Stimulated activated effector memory CD8-positive, alpha-beta T cell treated with anti-CD3 and anti-CD28 coated beads, Interleukin-12 subunit alpha, Interleukin-12 subunit beta, amount 100 ng/mL, for 72 hours (primary cell): ENCODE data around the gene TRIM28.
"Not testable (repeated sequence)": the region's sequence is repeated elsewhere in the genome, so short reads cannot be mapped to it uniquely, and the experiment has no call there.

Source experiments
- ATAC-seq: fragments of 150-1000 bp; cut with Tn5 transposase; 2 replicates; pipeline ENCODE4 v1.10.0; 2021
- DNase-seq, 2 donors: peaks; one replicate each; pipeline ENCODE4 v3.0.0; 2021 to 2022; ENCODE audit warnings: low spot score in 2 of 2
- H3K27ac Mint-ChIP-seq: one replicate; pipeline ENCODE4 v1.8.0; 2022; ENCODE audit warnings: mild to moderate bottlenecking, mixed read lengths
- H3K36me3 Mint-ChIP-seq: one replicate; pipeline ENCODE4 v1.8.0; 2022; ENCODE audit warnings: mild to moderate bottlenecking, mixed read lengths
- H3K4me1 Mint-ChIP-seq: one replicate; pipeline ENCODE4 v1.8.0; 2022; ENCODE audit warnings: mixed read lengths
- H3K4me3 Mint-ChIP-seq: one replicate; pipeline ENCODE4 v1.8.0; 2022; ENCODE audit warnings: mild to moderate bottlenecking, mixed read lengths
- H3K9me3 Mint-ChIP-seq: one replicate; pipeline ENCODE4 v1.8.0; 2022; ENCODE audit warnings: mixed read lengths

TRIM28 gene

DNA sequence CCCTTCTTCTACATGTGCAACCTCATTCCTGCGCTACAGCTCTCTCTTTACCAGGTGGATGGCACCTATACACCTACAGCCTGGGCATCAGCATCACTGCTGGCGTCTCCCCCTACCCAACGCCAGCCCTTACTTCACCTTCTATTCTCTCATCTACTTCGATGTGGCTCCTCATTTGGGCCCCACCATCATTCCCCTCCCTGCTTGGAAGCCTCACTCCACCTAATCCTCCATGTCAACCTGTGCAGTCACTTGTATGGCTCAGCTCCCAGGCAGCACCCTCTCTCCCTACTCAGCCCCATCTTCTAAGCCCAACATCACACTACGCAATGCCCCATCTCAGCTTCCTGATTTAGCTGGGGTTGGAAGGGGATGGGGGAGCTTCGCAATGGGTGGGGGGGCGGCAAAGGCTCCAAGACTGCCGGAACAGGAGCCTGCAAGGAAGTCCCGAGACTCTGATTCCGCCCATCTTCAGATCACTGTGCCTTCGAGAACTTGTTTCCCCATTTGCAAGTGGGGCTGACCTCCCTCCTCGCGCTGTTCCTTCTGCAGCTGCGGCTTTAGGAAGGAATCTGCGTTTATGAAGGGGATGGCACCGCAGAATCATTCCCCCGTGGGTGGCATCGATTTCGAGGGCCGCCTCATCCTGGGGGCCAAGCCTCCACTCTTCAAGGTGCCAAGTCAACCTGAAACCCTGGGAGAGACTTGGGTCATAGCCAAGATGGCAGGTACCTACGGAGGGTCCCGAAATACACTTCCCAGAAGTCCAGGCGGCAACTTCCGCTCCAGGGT lies 28.4 kb downstream of the TRIM28 start:
- no peak for DNase-seq

DNA sequence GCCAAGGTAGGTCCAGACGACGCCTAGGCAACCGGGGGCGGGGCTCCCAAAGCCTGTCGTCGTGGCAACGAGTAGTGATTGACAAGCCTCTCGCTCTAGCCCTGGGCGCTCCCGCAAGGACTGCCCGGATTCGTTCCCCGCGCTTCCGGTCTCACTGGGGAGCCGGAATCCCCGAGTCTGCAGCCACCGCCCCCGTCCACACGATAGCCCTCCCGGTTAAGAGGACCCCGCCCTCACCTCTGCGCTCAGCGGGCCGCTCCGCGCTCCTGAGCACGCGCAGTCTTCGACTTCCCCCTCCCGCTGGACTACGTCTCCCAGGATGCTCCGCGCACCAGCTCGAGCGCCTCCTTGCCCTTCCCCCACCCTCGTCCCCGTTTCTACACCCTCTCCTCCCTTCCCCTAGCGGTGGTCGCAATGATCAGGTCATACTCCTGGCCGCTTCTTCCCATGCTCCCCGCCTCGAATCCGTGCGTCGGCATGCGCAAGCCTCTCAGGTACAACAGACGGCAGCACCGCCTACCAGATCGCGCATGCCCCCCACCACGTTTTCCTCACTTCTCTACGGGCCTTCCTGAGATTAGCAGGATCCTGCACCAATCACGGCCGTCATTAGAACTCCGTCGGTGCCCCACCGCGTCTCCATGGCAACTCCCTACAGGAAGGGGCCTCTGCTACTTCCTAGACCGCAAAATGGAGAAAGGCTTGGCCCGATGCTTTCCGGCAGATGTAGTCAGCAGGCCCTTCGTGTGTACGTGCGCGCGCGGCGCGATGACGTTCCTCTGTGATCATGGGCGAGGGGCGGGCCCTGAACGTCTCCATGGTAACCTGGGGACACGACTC lies 29.2 kb downstream of the TRIM28 start, which contains the start of gene MZF1:
Gene MZF1, minus strand, starts transcription at position 518 of the 840 bp plus-strand sequence. CDS start 1,946 bp downstream, outside the sequence.
- Mint-ChIP-seq H3K27ac (peak within 1 kb of the TSS; percentile 100), H3K4me3 (peak within 1 kb of the TSS; percentile 98), H3K4me1 (peaks cover 53% of the 10 kb centered on the region), H3K36me3 (peaks cover 40% of the 10 kb centered on the region), H3K9me3 (no peaks in the 10 kb centered on the region)
- ATAC-seq (peak; percentile 78), DNase-seq (peak; percentile 96 to 100)

More for the DNA sequence above, 28.4 kb downstream of the TRIM28 start:
- no peaks in the 10 kb centered on the region for H3K9me3 Mint-ChIP-seq
- H3K4me1 Mint-ChIP-seq: peaks cover 47% of the 10 kb centered on the region
- H3K27ac Mint-ChIP-seq: peak overlapping the region; percentile 100
- H3K4me3 Mint-ChIP-seq: peak overlapping the region; percentile 98
- ATAC-seq: no peak
- peaks cover 40% of the 10 kb centered on the region for H3K36me3 Mint-ChIP-seq

DNA sequence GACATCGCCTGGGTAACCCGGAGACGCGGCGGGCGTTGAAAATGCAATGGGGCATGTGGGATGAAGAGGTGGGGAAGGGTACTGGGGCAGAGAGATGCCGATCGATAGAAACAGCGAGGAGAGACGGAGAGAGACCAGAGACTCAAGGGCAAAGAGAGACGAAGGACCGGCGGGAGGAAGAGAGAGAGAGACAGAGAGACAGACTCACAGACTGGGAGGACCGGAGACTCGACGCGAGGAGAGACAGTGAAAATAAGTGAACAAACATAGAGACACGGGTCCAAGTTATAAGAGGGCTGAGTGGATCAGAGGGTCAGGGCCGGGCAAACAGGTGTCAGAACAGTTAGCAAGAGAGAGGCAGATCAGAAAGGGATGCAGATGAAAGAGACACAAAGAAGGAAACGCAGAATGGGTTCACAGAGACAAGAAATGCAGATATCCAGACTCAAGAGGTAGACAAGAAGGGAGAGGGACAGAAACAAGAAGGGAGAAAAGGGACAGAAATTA lies 29.8 kb downstream of the TRIM28 start:
- Mint-ChIP-seq H3K4me1 (peaks cover 53% of the 10 kb centered on the region), H3K36me3 (peaks cover 37% of the 10 kb centered on the region), H3K9me3 (no peaks in the 10 kb centered on the region), H3K4me3 (peak overlapping the region; percentile 98), H3K27ac (peak overlapping the region; percentile 100)
- ATAC-seq (no peak), DNase-seq (no peak)

DNA sequence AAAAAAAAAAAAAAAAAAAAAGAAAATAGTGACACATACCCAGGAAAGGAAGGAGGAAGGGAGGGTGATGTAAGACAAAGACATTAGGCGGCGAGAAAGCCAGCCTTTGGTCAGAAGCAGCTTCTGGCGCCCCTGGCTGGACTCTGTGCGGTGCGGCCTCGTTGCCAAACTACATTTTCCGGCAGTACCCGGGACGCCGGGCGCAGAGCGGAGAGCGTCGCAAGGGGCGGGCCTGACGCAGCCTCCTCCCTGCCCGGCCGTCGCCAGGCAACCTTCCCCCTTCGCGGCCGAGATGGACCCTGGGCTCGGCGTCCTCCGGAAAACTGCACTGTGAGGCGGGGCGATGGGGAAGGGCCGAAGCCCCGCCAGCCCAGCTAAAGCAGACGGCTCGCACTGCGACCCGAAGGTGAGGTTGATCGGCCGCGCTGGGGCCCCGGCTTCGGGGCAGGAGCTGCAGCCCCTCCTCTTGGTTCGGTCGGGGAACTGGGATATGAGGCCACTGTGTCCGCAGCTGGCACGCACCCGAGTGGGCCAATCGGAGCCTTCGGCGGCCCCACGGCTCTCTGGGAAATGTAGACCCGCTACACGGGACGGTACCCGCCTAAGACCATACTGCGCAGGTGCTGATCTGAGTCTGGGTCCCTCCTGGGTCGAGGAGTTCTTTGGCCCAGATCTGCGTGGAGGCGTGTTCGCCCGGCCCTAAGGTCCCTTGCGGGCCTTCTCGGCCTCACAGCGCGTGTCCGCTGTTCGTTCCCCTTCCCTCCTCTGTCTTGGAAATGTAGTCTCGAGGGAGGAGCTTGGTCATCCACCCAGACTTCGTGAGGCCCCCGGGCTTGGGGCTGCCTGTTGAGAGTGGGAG lies 31.5 kb downstream of the TRIM28 start:
- DNase-seq (peak; percentile 74 to 94), ATAC-seq (peak; percentile 66)
- Mint-ChIP-seq H3K4me1 (peaks cover 63% of the 10 kb centered on the region), H3K9me3 (no peaks in the 10 kb centered on the region), H3K4me3 (peak overlapping the region; percentile 98), H3K36me3 (peaks cover 38% of the 10 kb centered on the region), H3K27ac (peak overlapping the region; percentile 100)

DNA sequence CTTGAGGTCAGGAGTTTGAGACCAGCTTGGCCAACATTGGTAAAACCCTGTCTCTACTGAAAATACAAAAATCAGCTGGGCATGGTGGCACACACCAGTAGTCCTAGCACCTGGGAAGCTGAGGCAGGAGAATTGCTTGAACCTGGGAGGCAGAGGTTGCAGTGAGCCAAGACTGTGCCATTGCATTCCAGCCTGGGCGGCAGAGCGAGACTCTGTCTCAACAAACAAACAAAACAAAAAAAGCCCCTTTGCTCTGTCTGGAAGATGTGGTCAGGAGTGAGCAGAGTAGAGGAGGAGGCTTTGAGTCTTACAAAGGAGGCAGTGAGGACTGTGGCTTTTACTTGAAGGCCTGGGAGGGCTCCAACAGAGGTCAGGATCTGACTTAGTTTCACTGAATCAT lies 33.7 kb downstream of the TRIM28 start:
- H3K9me3 Mint-ChIP-seq, ATAC-seq: not testable (repeated sequence)
- Mint-ChIP-seq H3K4me3 (peak overlapping the region; percentile 98), H3K36me3 (peaks cover 52% of the 10 kb centered on the region), H3K27ac (peak overlapping the region; percentile 15), H3K4me1 (peaks cover 64% of the 10 kb centered on the region)
- DNase-seq: peak in 1 of 2 donors; percentile 42

DNA sequence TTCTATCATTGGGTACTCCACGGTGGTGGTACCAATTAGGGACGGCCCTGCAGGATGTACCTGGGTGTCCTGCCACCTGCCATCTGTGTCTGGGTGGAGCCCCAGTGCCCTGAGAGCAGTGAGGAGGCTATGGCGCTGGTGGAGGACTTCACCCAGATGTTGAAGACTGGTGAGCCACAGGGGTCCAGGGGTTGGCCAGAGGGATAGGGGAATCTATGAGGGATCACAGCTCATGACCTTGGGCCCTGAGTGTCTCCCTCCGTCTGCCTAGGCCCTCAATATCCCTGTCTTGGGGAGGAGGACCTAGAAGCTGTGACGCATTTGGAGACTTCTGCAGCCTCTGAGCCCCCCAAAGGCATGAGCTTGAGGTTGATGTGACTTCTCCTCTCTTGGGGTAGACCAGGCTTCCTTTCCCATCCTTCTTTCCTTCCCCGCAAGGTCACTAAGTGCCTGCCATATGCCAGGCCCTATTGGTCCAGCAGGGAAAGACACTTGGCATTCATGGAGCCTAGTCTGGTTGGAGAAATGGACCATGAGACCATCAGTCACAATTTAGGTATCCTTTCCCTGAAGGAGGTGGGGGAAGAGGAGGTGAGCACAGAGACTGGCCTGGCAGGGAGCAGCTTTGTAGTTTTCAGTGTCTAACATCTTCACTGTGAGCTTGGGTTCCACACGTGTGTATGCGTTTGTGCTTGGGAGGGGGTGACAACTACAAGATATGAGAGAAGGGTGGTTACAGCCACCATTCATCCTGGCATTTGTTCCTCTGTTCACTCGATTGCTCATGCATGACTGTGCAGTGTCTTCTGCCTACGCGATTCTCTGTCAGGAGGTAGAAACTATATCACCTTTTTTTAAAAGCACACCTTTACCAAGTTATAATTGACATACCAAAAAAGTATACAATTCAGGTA lies 34.4 kb downstream of the TRIM28 start:
- Mint-ChIP-seq H3K9me3 (no peaks in the 10 kb centered on the region), H3K27ac (peak overlapping the region; percentile 15), H3K4me1 (peaks cover 61% of the 10 kb centered on the region), H3K36me3 (peaks cover 52% of the 10 kb centered on the region), H3K4me3 (peak overlapping the region; percentile 98)
- DNase-seq: peak in 1 of 2 donors; percentile 50
- ATAC-seq: peak; percentile 27

DNA sequence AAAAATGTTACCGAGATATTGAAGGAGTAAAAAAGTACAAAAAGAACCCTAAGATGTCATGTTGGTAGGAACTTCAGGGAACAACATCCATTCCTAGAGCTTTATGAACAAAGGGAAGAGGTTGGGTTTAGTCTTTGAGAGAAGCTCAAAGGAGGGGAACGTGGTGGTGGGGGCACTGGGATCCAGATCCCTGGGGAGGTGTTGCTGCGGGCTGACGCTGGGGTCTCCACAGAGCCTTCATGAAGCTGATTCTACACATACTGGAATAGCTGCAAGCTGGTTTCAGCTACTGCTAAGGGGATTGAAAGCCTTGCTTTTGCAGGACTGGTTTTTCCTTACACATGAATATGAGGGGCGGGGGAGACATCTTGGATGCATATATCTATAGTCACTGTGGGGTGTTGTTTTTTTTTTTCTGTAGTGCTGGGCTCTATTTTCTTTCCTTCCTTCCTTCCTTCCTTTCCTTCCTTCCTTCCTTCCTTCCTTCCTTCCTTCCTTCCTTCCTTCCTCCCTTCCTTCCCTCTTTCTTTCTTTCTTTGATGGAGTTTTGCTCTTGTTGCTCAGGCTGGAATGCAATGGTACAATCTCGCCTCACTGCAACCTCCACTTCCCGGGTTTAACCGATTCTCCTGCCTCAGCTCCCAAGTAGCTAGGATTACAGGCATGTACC lies 35.7 kb downstream of the TRIM28 start:
- Mint-ChIP-seq H3K9me3 (no peaks in the 10 kb centered on the region), H3K36me3 (peaks cover 50% of the 10 kb centered on the region), H3K4me1 (peaks cover 48% of the 10 kb centered on the region), H3K27ac (peak overlapping the region; percentile 15), H3K4me3 (no peak overlapping the region)
- ATAC-seq: no peak
- DNase-seq: no peak

DNA sequence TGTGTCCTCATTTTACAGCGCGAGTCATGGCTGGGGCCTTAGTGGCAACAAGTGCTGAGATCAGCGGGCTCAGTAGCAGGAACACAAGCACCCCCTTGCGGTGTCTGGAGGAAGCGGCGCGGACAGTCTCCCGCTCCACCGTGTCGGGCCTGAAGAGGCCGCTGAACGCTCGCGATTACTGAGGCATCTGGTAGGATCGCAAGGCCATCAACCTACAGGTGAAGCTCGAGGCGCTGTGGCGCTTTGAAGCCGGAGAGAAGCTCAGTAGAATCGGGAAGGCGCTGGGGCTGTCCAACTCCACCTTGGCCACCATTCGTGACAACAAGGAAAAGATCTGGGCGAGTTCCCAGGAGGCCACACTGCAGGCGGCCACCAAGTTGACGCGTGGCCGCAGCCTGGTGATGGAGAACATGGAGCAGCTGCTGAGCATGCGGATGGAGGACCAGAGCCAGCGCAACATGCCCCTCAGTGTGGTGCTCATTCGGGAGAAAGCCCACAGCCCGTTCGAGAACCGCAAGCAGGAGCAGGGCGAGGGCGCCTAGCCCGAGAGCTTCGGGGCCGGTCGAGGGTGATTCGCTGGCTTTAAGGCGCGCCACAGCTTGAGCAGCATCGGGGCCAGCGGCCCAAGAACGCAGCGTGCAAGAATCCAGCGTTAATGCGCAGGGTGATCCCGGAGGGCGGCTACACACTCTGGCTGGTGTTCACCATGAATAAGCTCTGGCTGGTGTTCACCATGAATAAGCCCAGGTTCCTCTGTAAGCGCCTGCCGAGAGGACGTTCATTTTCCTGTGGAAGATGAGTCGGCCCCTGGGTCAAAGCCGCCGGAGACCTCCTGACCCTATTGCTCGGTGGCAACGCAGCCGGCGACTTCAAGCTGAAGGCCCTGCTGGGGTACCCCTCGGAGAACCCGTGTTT lies 37.6 kb downstream of the TRIM28 start:
- Mint-ChIP-seq H3K36me3 (peaks cover 42% of the 10 kb centered on the region), H3K9me3 (no peaks in the 10 kb centered on the region), H3K4me1 (peaks cover 41% of the 10 kb centered on the region), H3K27ac (peak overlapping the region; percentile 68), H3K4me3 (no peak overlapping the region)
- peak; percentile 91 to 96 for DNase-seq
- ATAC-seq: peak; percentile 95

DNA sequence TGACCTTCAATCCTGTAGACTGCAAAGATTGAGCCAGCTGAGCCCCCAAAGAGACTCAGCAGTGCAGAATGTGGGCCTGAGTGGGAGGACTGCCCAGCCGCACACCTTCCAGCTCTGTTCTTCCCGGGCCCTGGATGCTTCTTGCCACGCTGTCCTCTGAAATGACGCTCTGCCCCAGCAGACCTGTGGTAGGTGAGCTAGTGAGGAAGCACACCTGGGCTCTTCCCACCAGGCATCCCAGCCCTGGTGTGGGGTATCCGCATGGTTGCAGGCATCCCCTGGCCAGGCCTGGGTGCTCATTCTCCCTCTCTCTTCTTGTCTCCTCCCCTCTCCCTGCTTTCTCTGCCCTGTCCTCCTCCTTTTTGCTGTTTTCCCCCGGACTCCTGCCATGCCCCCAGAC lies 39.1 kb downstream of the TRIM28 start:
- H3K4me1 Mint-ChIP-seq: peaks cover 34% of the 10 kb centered on the region

DNA sequence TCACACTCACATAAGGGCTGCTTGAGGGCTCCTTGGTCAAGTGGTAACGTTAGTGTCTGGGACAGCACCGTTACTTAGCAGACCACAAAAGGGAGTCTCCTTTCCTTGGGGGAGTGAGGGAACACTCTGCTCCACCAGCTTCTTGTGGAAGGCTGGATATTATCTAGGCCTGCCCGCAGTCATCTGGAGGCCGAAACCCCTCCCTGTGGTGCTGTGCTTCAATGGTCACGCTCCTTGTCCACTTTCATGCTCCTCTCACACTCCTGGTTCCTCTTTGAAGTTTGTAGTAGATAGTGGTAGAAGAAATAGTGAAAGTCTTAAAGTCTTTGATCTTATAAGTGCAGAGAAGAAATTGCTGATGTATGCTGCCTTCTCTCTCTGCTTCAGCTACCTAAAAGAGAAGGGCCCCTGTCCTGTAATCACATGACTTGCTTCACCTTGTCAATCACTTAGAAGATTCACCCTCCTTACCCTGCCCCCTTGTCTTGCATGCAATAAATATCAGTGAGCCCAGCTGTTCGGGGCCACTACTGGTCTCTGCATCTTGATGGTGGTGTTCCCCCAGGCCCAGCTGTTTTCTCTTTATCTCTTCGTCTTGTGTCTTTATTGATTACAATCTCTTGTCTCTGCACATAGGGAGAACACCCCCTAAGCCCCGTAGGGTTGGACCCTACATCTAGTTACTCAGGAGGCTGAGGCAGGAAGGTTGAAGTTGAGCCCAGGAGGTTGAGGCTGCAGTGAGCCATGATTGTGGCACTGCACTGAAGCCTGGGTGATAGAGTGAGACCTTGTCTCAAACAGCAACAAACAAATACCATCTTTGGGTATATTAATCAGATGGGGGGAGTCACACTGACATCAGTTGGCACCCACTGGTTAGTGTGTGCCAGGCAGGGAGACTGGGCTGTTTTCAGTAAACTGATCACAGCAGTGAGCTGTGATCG lies 40.9 kb downstream of the TRIM28 start:
- Mint-ChIP-seq H3K4me1 (peaks cover 16% of the 10 kb centered on the region), H3K4me3 (no peak overlapping the region), H3K9me3 (no peaks in the 10 kb centered on the region), H3K27ac (peak overlapping the region; percentile 32), H3K36me3 (peaks cover 40% of the 10 kb centered on the region)
- no peak for DNase-seq
- no peak for ATAC-seq

More for the DNA sequence above, 39.1 kb downstream of the TRIM28 start:
- no peak for DNase-seq
- Mint-ChIP-seq H3K9me3 (no peaks in the 10 kb centered on the region), H3K27ac (no peak overlapping the region), H3K4me3 (no peak overlapping the region), H3K36me3 (peaks cover 42% of the 10 kb centered on the region)
- ATAC-seq: no peak

DNA sequence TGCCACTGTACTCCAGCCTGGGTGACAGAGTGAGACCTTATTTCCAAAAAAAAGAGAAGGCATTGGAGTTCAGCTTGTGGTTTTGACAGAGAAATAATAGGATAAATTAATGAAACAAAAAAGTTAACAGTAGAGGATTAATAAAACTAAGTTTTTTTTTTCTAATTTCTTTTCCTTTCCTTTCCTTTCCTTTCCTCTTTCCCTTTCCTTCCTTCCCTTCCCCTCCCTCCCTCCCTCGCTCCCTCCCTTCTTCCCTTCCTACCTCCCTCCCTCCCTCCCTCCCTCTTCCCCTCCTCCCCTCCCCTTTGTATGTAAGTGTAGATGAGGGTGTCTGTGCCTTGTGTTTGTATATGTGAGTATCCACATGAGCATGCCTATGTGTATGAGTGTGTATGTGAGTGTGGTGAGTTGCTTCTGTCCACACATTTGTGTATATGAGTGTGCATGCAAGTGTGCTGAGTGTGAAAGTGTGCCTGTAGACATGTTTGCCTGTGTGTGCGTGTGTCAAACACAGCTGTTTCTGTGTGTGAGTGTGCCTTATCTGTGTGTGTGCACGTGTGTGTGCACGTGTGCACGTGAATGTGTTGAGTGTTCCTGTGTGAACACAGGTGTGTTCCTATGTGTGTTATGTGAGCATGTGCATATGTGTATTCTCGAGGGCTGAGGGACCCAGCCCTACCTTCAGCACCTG lies 41.7 kb downstream of the TRIM28 start:
- H3K27ac Mint-ChIP-seq: peak overlapping the region; percentile 32
- H3K36me3 Mint-ChIP-seq: peaks cover 37% of the 10 kb centered on the region
- DNase-seq (no peak), ATAC-seq (no peak)
- H3K9me3 Mint-ChIP-seq: no peaks in the 10 kb centered on the region
- peaks cover 15% of the 10 kb centered on the region for H3K4me1 Mint-ChIP-seq
- H3K4me3 Mint-ChIP-seq: no peak overlapping the region
